ENCODE measurements around the gene GAST. TPM values are rescaled to one million over a fixed set of nuclear protein-coding genes. Genes with fewer than 3 reads are reported as not detected.

GAST gene
- total RNA-seq, 1 experiment from 2014 or later: not detected

DNA sequence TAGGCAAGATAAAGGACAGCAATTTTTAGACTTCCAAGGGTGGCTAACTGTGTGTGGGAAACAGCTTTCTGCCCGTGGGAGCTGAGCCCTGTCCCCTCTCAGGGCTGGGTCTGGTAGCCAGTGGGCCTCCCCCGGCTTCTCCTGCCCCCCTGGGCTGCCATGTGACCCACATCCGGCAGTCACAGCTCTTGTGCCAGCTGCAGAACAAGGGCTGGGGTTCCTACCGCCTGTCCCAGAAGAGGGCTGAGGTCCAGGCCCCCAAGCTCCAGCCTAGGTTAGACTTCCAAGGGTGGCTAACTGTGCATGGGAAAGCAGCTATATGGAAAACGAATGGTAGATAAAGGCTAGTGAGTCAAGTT is 6.1 kb downstream of the GAST start:
- POLR2A ChIA-PET: interaction anchor here (3.1 kb wide), 1 partner anchor 30 kb away, joined by 8 read pairs; the partner anchor contains the start of gene EIF1
- CTCF ChIA-PET: interaction anchor here (1.1 kb wide), 1 partner anchor 22 kb away, joined by 3 read pairs; no protein-coding TSS in a partner anchor
- RAD21 ChIA-PET (ENCODE audit: low non-redundant PET in 1 of 2, low total read pairs in 2 of 2, uncharacterized antibody in 2 of 2, unreplicated experiment in 2 of 2): interaction anchor here in 1 of 2 experiments (0.5 kb wide), 1 partner anchor 161 kb away, joined by 7 read pairs; no protein-coding TSS in a partner anchor

DNA sequence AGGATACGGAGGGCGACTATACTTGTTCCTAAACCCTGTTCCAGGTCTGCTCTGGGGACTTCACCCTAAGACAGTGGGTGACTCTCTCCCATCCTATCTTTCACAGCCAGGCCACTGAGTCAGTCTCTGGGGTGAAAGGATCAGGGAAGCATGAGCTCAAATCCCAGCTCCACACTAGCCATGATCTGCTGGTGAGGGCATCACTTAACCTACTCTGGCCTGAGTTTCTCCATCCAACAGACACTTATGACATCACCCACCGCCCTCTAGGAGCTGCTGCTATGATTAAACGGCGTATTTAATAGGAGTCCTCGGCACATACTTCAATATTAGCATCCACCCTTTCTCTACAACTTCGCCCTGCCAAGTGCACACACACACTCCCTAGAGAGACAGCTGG is 10.1 kb downstream of the GAST start:
- H3K79me2 ChIP-seq (ENCODE audit: insufficient read depth, low read length): no peaks in the 10 kb centered on the region
- intact Hi-C loops (cut with micrococcal nuclease): no loop called here
- BruUV-seq (replicated peaks): no TSS peak
- TF ChIP-seq FOSL1 (IDR thresholded peaks at IDR 0.05; ENCODE audit: low read depth) (no peak), EZH2 (IDR thresholded peaks at IDR 0.05) (no peak), ZNF274 (IDR thresholded peaks at IDR 0.05; ENCODE audit: low read depth, low read length) (no peak), SP1 (IDR thresholded peaks at IDR 0.05; ENCODE audit: low read depth) (no peak), EZH2phosphoT487 (IDR thresholded peaks at IDR 0.05; ENCODE audit: borderline replicate concordance) (no peak)
- TF ChIP-seq, protein P1, sequence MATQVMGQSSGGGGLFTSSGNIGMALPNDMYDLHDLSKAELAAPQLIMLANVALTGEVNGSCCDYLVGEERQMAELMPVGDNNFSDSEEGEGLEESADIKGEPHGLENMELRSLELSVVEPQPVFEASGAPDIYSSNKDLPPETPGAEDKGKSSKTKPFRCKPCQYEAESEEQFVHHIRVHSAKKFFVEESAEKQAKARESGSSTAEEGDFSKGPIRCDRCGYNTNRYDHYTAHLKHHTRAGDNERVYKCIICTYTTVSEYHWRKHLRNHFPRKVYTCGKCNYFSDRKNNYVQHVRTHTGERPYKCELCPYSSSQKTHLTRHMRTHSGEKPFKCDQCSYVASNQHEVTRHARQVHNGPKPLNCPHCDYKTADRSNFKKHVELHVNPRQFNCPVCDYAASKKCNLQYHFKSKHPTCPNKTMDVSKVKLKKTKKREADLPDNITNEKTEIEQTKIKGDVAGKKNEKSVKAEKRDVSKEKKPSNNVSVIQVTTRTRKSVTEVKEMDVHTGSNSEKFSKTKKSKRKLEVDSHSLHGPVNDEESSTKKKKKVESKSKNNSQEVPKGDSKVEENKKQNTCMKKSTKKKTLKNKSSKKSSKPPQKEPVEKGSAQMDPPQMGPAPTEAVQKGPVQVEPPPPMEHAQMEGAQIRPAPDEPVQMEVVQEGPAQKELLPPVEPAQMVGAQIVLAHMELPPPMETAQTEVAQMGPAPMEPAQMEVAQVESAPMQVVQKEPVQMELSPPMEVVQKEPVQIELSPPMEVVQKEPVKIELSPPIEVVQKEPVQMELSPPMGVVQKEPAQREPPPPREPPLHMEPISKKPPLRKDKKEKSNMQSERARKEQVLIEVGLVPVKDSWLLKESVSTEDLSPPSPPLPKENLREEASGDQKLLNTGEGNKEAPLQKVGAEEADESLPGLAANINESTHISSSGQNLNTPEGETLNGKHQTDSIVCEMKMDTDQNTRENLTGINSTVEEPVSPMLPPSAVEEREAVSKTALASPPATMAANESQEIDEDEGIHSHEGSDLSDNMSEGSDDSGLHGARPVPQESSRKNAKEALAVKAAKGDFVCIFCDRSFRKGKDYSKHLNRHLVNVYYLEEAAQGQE (IDR thresholded peaks at IDR 0.05; ENCODE audit: low read depth): no peak
- H3K36me3 ChIP-seq (ENCODE audit: control insufficient read depth in 1 of 2, insufficient read depth in 2 of 2, low read length in 2 of 2): no peaks in the 10 kb centered on the region
- H3K9me2 ChIP-seq (ENCODE audit: insufficient read depth): no peaks in the 10 kb centered on the region
- no peak overlapping the region for H3K4me2 ChIP-seq (ENCODE audit: low read length)
- no peak for ATAC-seq
- ChIA-PET CTCF (interaction anchor here (0.6 kb wide), 1 partner anchor 143 kb away, joined by 5 read pairs; no protein-coding TSS in a partner anchor), POLR2A (interaction anchor here (0.6 to 1.1 kb wide), 2 partner anchors 34 to 305 kb away, joined by 3 read pairs; partner anchors contain the start of gene EIF1), RAD21 (ENCODE audit: low non-redundant PET in 1 of 2, low total read pairs in 2 of 2, uncharacterized antibody in 2 of 2, unreplicated experiment in 2 of 2) (no interaction called here)
- peaks cover 0 to 11% of the 10 kb centered on the region in 2 experiments; a peak in 2 of 4 replicates for H3K4me1 ChIP-seq (ENCODE audit: control insufficient read depth in 1 of 2, insufficient read depth in 2 of 2, low read length in 2 of 2)
- no peak overlapping the region for H3K9ac ChIP-seq (ENCODE audit: low read length)
- H3K9me3 ChIP-seq (ENCODE audit: control insufficient read depth in 1 of 2, insufficient read depth in 1 of 2, low read depth in 1 of 2, low read length in 2 of 2): no peaks in the 10 kb centered on the region
- H3K27ac ChIP-seq (ENCODE audit: low read depth, low read length): no peak overlapping the region
- no peak overlapping the region for H3K4me3 ChIP-seq (replicated peaks in 1 of 2; ENCODE audit: low read depth in 1 of 2, low read length in 2 of 2)
- no peaks in the 10 kb centered on the region for H4K20me1 ChIP-seq (ENCODE audit: insufficient read depth)
- no peak overlapping the region for H2AFZ ChIP-seq (ENCODE audit: low read depth, low read length, poor library complexity, severe bottlenecking)
- DNase-seq (ENCODE audit: low read depth, low spot score): no peak
- no peaks in the 10 kb centered on the region for H3K27me3 ChIP-seq (ENCODE audit: insufficient read depth, low read length)

More for the DNA sequence above, 6.1 kb downstream of the GAST start:
- Histone ChIP-seq H3K9ac (ENCODE audit: low read length) (no peak overlapping the region), H4K20me1 (ENCODE audit: insufficient read depth) (no peaks in the 10 kb centered on the region), H3K36me3 (ENCODE audit: control insufficient read depth in 1 of 2, insufficient read depth in 2 of 2, low read length in 2 of 2) (no peaks in the 10 kb centered on the region), H3K4me1 (ENCODE audit: control insufficient read depth in 1 of 2, insufficient read depth in 2 of 2, low read length in 2 of 2) (peaks cover 0 to 16% of the 10 kb centered on the region in 2 experiments; a peak in 2 of 4 replicates), H3K9me3 (ENCODE audit: control insufficient read depth in 1 of 2, insufficient read depth in 1 of 2, low read depth in 1 of 2, low read length in 2 of 2) (no peaks in the 10 kb centered on the region), H3K9me2 (ENCODE audit: insufficient read depth) (no peaks in the 10 kb centered on the region), H3K79me2 (ENCODE audit: insufficient read depth, low read length) (no peaks in the 10 kb centered on the region), H3K4me3 (replicated peaks in 1 of 2; ENCODE audit: low read depth in 1 of 2, low read length in 2 of 2) (no peak overlapping the region), H3K27ac (ENCODE audit: low read depth, low read length) (no peak overlapping the region), H3K4me2 (ENCODE audit: low read length) (no peak overlapping the region), H2AFZ (ENCODE audit: low read depth, low read length, poor library complexity, severe bottlenecking) (no peak overlapping the region), H3K27me3 (ENCODE audit: insufficient read depth, low read length) (no peaks in the 10 kb centered on the region)
- DNase-seq (ENCODE audit: low read depth, low spot score) (no peak), ATAC-seq (no peak)
- TF ChIP-seq POLR2AphosphoS5 (IDR thresholded peaks at IDR 0.05; ENCODE audit: low read depth, low read length): no peak
- TF ChIP-seq FOSL1 (IDR thresholded peaks at IDR 0.05; ENCODE audit: low read depth): no peak
- no peak for TF ChIP-seq ATF3 (IDR thresholded peaks at IDR 0.05)
- no peak for TF ChIP-seq ZNF274 (IDR thresholded peaks at IDR 0.05; ENCODE audit: low read depth, low read length)
- BruUV-seq (replicated peaks): no TSS peak
- intact Hi-C loops (cut with micrococcal nuclease): no loop called here

All from HCT116 (cell line).